ENCODE data around the gene QKI. TPM values are rescaled to one million over a fixed set of nuclear protein-coding genes. Genes with fewer than 3 reads are reported as not detected.

The QKI gene
- total RNA-seq, 1 donor from 2014 or later = 290 TPM

DNA sequence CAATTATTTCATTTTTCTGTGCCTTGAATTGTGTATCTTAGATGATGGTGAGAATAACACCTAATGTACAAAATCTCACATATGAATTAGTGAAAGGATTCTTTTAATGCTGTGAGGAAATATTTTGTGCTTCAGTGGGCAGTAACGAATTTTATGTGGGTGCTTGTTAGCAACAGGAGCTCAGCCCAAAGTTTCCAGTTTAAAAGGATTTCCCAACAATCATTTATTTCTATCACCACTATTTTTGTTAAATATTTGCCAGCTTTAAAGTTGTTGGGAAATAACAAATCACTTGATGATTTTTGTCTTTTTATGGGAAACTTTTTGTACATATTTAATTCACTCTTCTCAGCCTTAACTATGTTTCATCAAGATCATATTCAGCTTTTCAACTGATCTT lies 111.8 kb downstream of the QKI start:
- TF ChIP-seq, protein P1, sequence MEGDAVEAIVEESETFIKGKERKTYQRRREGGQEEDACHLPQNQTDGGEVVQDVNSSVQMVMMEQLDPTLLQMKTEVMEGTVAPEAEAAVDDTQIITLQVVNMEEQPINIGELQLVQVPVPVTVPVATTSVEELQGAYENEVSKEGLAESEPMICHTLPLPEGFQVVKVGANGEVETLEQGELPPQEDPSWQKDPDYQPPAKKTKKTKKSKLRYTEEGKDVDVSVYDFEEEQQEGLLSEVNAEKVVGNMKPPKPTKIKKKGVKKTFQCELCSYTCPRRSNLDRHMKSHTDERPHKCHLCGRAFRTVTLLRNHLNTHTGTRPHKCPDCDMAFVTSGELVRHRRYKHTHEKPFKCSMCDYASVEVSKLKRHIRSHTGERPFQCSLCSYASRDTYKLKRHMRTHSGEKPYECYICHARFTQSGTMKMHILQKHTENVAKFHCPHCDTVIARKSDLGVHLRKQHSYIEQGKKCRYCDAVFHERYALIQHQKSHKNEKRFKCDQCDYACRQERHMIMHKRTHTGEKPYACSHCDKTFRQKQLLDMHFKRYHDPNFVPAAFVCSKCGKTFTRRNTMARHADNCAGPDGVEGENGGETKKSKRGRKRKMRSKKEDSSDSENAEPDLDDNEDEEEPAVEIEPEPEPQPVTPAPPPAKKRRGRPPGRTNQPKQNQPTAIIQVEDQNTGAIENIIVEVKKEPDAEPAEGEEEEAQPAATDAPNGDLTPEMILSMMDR (IDR thresholded peaks at IDR 0.05) = no peak

GRCh38 chr6:163527291-163527690 lies 112.8 kb downstream of the QKI start:
- H3K27ac Mint-ChIP-seq (ENCODE audit: unreplicated experiment) = no peak overlapping the region
- no peak for DNase-seq (ENCODE audit: extremely low spot score, unreplicated experiment)
- H3K27me3 Mint-ChIP-seq (ENCODE audit: unreplicated experiment) = no peaks in the 10 kb centered on the region
- H3K9me3 Mint-ChIP-seq (ENCODE audit: unreplicated experiment) = no peaks in the 10 kb centered on the region
- H3K4me1 Mint-ChIP-seq (ENCODE audit: unreplicated experiment) = peaks cover 76% of the 10 kb centered on the region
- peaks cover 7% of the 10 kb centered on the region for H3K36me3 Mint-ChIP-seq (ENCODE audit: unreplicated experiment)
- TF ChIP-seq, protein P1 (IDR thresholded peaks at IDR 0.05) = no peak
- H3K4me3 Mint-ChIP-seq (ENCODE audit: unreplicated experiment) = no peak overlapping the region

More for the DNA sequence above, 111.8 kb downstream of the QKI start:
- no peaks in the 10 kb centered on the region for H3K9me3 Mint-ChIP-seq (ENCODE audit: unreplicated experiment)
- H3K27me3 Mint-ChIP-seq (ENCODE audit: unreplicated experiment) = no peaks in the 10 kb centered on the region
- H3K36me3 Mint-ChIP-seq (ENCODE audit: unreplicated experiment) = peaks cover 7% of the 10 kb centered on the region
- DNase-seq (ENCODE audit: extremely low spot score, unreplicated experiment) = no peak
- H3K4me1 Mint-ChIP-seq (ENCODE audit: unreplicated experiment) = peaks cover 66% of the 10 kb centered on the region
- peak overlapping the region; percentile 23 for H3K27ac Mint-ChIP-seq (ENCODE audit: unreplicated experiment)
- H3K4me3 Mint-ChIP-seq (ENCODE audit: unreplicated experiment) = no peak overlapping the region

DNA sequence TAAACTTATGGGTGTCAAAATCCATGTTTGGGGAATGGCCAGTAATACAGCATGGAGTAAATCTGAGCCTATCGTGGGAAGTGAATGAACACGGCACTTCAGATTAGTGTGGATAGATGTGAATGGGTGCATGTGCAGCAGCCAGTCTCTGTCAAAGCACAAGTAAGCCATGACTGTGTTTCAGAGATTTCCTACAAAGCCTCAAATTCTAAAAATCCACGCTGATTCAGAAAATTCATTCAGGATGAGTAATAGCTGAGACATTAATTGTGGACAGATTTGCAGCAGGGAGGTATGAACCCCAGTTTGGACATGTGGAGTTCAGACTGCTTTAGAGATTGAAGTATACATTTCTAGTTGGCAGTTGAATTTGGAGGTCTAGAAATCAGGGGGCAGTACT lies 115.1 kb downstream of the QKI start:
- Mint-ChIP-seq H3K9me3 (ENCODE audit: unreplicated experiment) (no peaks in the 10 kb centered on the region), H3K36me3 (ENCODE audit: unreplicated experiment) (peaks cover 9% of the 10 kb centered on the region), H3K4me3 (ENCODE audit: unreplicated experiment) (no peak overlapping the region), H3K27ac (ENCODE audit: unreplicated experiment) (peak overlapping the region; percentile 8), H3K27me3 (ENCODE audit: unreplicated experiment) (no peaks in the 10 kb centered on the region), H3K4me1 (ENCODE audit: unreplicated experiment) (peaks cover 90% of the 10 kb centered on the region)
- TF ChIP-seq, protein P1 (IDR thresholded peaks at IDR 0.05) = no peak
- no peak for DNase-seq (ENCODE audit: extremely low spot score, unreplicated experiment)

DNA sequence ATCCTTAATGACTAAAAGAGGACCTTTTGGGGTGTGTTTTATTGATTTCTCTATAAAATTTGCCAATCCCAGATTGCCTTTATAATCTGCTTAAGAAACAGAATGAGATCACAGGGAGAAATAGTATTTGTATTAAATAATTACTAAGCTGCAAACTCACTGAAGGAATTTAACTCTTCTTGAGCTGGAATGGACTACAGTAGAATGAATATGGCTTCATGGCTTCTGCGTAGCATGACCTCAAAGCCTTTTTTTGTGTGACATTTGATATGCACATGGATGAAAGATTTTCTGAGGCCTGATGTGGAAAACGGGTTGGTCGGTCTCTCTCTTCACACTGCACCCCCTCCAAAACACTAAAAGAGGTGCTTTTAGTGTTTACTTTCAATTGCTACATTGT lies 115.9 kb downstream of the QKI start:
- TF ChIP-seq, protein P1 (IDR thresholded peaks at IDR 0.05) = no peak
- H3K4me1 Mint-ChIP-seq (ENCODE audit: unreplicated experiment) = peaks cover 93% of the 10 kb centered on the region
- DNase-seq (ENCODE audit: extremely low spot score, unreplicated experiment) = no peak
- H3K27ac Mint-ChIP-seq (ENCODE audit: unreplicated experiment) = peak overlapping the region; percentile 58
- H3K9me3 Mint-ChIP-seq (ENCODE audit: unreplicated experiment) = no peaks in the 10 kb centered on the region
- peaks cover 7% of the 10 kb centered on the region for H3K36me3 Mint-ChIP-seq (ENCODE audit: unreplicated experiment)
- no peaks in the 10 kb centered on the region for H3K27me3 Mint-ChIP-seq (ENCODE audit: unreplicated experiment)
- no peak overlapping the region for H3K4me3 Mint-ChIP-seq (ENCODE audit: unreplicated experiment)

- Mint-ChIP-seq H3K4me3 (ENCODE audit: unreplicated experiment) (peak overlapping the region; percentile 6), H3K36me3 (ENCODE audit: unreplicated experiment) (peaks cover 2% of the 10 kb centered on the region), H3K4me1 (ENCODE audit: unreplicated experiment) (peaks cover 86% of the 10 kb centered on the region), H3K9me3 (ENCODE audit: unreplicated experiment) (no peaks in the 10 kb centered on the region), H3K27me3 (ENCODE audit: unreplicated experiment) (no peaks in the 10 kb centered on the region), H3K27ac (ENCODE audit: unreplicated experiment) (peak overlapping the region; percentile 58)
- TF ChIP-seq, protein P1 (IDR thresholded peaks at IDR 0.05) = no peak
- no peak for DNase-seq (ENCODE audit: extremely low spot score, unreplicated experiment)
Observed at GRCh38 chr6:163531122-163531521, 116.6 kb downstream of the QKI start.

All from osteocyte (in vitro differentiated cells).